IPS-18a (cell line): ENCODE data around the gene PRSS33.

Experiments used
- H3K27ac ChIP-seq: one replicate; pipeline ENCODE4 v1.5.1; 2013; ENCODE audit warnings: low read length
- H3K27me3 ChIP-seq: one replicate; pipeline ENCODE4 v1.6.1; 2013; ENCODE audit warnings: mild to moderate bottlenecking, low read length; ENCODE audit not compliant: control insufficient read depth, insufficient read depth
- H3K36me3 ChIP-seq: one replicate; pipeline ENCODE4 v1.6.1; 2013; ENCODE audit warnings: low read depth, low read length; ENCODE audit not compliant: control insufficient read depth
- H3K4me1 ChIP-seq: one replicate; pipeline ENCODE4 v1.6.1; 2013; ENCODE audit warnings: low read depth, low read length; ENCODE audit not compliant: control insufficient read depth
- H3K4me3 ChIP-seq: one replicate; pipeline ENCODE4 v1.5.1; 2013; ENCODE audit warnings: low read length
- H3K9ac ChIP-seq: one replicate; pipeline ENCODE4 v1.6.1; 2013; ENCODE audit warnings: mild to moderate bottlenecking, low read length, moderate library complexity
- H3K9me3 ChIP-seq: one replicate; pipeline ENCODE4 v1.6.1; 2013; ENCODE audit warnings: low read depth, low read length; ENCODE audit not compliant: control insufficient read depth

Gene PRSS33

DNA sequence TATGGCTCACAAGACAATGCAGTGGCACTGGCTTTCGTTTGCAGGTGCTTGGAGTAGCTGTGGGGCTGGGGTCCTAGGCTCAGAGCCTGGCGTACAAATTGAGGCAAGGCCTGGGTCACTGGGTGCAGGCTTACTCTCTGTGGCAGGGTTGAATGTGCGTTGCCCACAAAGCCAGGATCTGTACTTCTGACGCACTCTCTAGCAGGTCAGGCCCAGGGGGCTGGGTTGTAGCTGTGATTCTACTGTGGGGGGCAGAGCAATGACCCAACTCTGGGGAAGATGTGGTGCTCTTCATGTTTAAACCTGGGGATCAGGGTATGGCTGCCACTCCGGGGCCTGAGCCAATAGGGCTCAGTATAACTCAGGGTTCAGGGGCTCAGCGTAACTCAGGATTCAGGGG is 23.3 kb upstream of the PRSS33 start:
- H3K27me3 ChIP-seq: no peaks in the 10 kb centered on the region
- no peak overlapping the region for H3K27ac ChIP-seq
- H3K4me1 ChIP-seq: no peaks in the 10 kb centered on the region
- no peaks in the 10 kb centered on the region for H3K9me3 ChIP-seq
- H3K36me3 ChIP-seq: no peaks in the 10 kb centered on the region
- H3K9ac ChIP-seq: no peak overlapping the region
- H3K4me3 ChIP-seq: no peak overlapping the region

DNA sequence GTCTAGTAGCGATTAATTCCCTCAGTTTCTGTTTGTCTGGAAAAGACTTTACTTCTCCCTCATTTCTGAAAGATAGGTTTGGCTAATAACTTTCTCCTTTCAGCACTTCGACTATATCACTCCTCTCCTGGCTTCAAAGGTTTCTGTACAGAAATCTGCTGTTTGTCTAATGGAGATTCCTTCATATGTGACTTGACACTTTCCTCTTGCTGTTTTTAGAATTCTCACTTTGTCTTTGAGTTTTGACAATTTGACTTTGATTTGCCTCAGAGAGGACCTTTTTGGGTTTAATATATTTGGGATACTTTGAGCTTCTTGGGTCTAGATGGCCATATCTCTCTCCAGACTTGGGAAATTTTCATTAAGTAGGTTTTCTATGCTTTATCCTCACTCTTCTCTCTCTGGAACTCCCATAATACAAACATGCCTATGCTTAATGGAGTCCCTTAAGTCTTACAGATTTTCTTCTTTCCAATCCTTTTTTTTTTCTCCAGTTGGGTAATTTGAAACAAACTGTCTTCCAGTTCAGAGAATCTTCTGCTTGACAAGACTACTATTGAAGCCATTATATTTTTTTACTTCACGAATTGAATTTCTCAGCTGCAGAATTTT is 21.9 kb upstream of the PRSS33 start:
- Histone ChIP-seq H3K27me3 (no peaks in the 10 kb centered on the region), H3K4me1 (no peaks in the 10 kb centered on the region), H3K4me3 (no peak overlapping the region), H3K9ac (no peak overlapping the region), H3K27ac (no peak overlapping the region), H3K9me3 (peaks cover 2% of the 10 kb centered on the region), H3K36me3 (no peaks in the 10 kb centered on the region)

DNA sequence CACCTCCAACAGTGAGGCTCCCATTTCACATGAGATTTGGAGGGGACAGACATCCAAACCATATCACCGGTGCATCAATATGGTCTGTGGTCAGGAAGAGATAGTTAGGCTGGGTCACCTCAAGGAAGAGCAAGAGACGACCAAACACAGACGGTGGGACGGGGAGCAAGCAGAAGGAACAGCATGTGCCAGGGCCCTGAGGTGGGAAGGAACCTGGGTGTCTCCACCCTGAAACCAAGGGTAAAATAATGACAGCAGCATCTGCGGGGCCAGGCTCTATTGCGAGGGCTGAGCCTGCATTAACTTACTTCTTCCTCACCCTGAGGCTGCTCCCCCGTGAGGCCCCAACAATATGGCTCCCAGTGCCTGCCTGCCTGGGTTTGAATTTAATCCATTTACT is 20.8 kb upstream of the PRSS33 start:
- H3K9me3 ChIP-seq: peaks cover 3% of the 10 kb centered on the region
- H3K4me1 ChIP-seq: no peaks in the 10 kb centered on the region
- H3K9ac ChIP-seq: no peak overlapping the region
- H3K27me3 ChIP-seq: no peaks in the 10 kb centered on the region
- no peak overlapping the region for H3K27ac ChIP-seq
- no peaks in the 10 kb centered on the region for H3K36me3 ChIP-seq
- no peak overlapping the region for H3K4me3 ChIP-seq

DNA sequence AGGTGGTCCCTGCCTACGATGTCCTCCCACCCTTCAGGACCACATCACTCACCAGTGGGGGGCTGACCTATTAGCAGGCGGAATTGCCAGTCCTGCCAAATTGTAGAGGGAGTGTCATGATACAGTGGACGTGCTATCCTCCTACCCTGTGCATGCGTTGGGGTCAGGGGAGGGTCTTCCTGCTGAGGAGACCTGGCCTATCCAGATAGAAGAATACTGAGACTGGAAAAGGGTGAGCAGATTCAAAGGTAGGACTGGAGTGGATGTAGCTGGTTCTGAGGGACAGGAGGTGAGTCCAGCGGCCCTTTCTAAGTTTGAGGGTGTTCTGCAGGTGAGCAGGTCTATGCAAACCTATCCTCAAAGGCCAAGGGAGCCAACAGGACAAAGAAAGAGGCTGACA is 18.9 kb upstream of the PRSS33 start:
- Histone ChIP-seq H3K9me3 (peaks cover 3% of the 10 kb centered on the region), H3K27ac (no peak overlapping the region), H3K9ac (no peak overlapping the region), H3K4me1 (no peaks in the 10 kb centered on the region), H3K27me3 (no peaks in the 10 kb centered on the region), H3K4me3 (no peak overlapping the region), H3K36me3 (no peaks in the 10 kb centered on the region)

DNA sequence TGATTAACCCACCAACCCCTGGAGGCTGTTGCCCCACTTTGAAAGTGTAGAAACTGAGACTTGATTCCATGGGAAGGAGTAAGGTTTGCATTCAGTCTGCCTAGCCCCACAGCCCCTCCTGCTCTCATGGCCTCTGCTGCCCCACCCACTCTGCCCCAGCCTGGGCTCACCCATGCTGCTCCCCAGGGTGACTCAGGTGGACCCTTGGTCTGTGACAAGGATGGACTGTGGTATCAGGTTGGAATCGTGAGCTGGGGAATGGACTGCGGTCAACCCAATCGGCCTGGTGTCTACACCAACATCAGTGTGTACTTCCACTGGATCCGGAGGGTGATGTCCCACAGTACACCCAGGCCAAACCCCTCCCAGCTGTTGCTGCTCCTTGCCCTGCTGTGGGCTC is 17.4 kb upstream of the PRSS33 start:
- Histone ChIP-seq H3K27ac (no peak overlapping the region), H3K4me1 (no peaks in the 10 kb centered on the region), H3K36me3 (no peaks in the 10 kb centered on the region), H3K9ac (no peak overlapping the region), H3K4me3 (no peak overlapping the region), H3K9me3 (peaks cover 3% of the 10 kb centered on the region), H3K27me3 (no peaks in the 10 kb centered on the region)

DNA sequence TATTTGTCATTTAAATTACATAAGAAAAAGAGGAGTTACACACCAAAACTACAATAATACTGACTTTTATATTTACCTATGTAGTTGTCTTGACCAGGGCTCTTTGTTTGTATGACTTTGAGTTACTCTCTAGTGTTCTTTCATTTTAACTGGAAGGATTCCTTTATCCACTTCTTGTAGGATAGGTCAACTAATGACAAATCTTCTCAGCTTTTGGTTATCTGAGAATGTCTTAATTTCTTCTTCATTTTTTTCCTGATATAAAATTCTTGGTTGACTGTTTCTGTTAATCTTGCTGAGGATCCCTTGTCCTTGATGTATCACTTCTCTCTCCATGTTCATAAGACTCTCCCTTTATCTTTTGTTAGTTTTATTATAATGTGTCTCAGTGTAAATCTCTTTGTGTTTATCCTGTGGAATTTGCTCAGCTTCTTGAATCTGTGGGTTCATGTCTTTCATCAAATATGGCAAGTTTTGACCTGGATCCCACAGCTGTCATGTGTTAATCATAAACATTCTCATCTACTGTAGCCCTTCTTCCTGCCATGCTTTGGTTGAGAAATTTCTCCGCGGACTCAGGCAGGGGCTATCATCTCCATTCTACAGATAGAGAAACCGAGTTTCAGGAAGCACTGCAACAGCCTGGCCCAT is 16.3 kb upstream of the PRSS33 start:
- H3K4me1 ChIP-seq: no peaks in the 10 kb centered on the region
- peaks cover 3% of the 10 kb centered on the region for H3K9me3 ChIP-seq
- H3K27me3 ChIP-seq: no peaks in the 10 kb centered on the region
- no peak overlapping the region for H3K4me3 ChIP-seq
- H3K27ac ChIP-seq: no peak overlapping the region
- no peak overlapping the region for H3K9ac ChIP-seq
- H3K36me3 ChIP-seq: no peaks in the 10 kb centered on the region

DNA sequence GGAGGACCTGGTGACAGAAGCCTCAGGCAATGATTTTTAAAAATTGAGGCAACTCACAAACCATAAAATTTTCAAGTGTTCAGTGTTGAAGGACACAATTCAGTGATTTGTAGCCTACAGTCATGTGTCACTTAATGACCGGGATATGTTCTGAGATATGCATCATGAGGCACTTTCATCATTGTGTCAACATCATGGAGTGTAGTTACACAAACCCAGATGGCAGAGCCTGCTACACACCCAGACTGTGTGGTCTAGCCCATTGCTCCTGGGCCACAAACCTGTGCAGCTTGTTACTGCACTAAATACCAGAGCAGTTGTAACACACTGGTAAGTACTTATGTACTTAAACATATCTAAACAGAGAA is 12.5 kb upstream of the PRSS33 start:
- Histone ChIP-seq H3K36me3 (no peaks in the 10 kb centered on the region), H3K27me3 (no peaks in the 10 kb centered on the region), H3K4me1 (no peaks in the 10 kb centered on the region), H3K4me3 (no peak overlapping the region), H3K9ac (no peak overlapping the region), H3K9me3 (peaks cover 3% of the 10 kb centered on the region), H3K27ac (no peak overlapping the region)

DNA sequence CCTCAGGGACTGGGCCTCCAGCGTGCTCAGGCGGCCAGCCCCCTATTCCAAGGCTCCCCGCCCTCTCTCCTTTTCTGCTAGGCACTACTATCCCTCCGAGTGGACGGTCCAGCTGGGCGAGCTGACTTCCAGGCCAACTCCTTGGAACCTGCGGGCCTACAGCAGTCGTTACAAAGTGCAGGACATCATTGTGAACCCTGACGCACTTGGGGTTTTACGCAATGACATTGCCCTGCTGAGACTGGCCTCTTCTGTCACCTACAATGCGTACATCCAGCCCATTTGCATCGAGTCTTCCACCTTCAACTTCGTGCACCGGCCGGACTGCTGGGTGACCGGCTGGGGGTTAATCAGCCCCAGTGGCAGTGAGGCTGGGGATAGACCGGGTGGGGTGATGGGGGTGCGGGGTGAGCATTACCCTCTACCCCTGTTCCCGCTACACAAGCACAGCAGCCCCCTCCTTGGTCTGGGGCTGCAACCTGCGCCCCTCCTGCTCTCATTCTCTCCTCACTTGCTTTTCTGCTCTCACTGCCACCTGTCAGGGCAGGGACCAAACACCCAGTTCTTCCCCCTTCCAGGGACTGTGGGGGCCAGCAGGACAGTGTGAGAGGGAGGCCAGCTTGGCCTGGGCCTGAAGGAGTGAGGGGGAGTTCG is 12.0 kb upstream of the PRSS33 start:
- H3K4me1 ChIP-seq: no peaks in the 10 kb centered on the region
- H3K36me3 ChIP-seq: no peaks in the 10 kb centered on the region
- H3K27ac ChIP-seq: no peak overlapping the region
- H3K27me3 ChIP-seq: no peaks in the 10 kb centered on the region
- no peak overlapping the region for H3K9ac ChIP-seq
- peaks cover 2% of the 10 kb centered on the region for H3K9me3 ChIP-seq
- no peak overlapping the region for H3K4me3 ChIP-seq

DNA sequence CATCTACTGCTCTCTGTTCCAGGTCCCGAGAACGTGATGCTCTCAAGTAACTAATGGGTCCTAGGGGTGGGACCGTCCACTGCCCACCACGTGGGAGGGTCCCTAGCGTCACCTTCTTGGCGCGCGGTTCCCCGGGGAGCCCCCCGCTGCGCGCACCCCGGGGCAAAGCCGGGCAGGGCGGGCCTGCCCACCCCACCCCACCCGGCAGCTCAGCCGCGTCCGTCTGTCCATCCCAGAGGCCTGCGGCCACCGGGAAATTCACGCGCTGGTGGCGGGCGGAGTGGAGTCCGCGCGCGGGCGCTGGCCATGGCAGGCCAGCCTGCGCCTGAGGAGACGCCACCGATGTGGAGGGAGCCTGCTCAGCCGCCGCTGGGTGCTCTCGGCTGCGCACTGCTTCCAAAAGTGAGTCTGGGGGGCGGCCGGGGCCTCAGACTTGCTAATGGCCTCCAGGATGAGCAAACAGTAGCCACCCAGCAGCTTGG is 11.4 kb upstream of the PRSS33 start:
- no peaks in the 10 kb centered on the region for H3K27me3 ChIP-seq
- H3K36me3 ChIP-seq: no peaks in the 10 kb centered on the region
- H3K9me3 ChIP-seq: no peaks in the 10 kb centered on the region
- no peaks in the 10 kb centered on the region for H3K4me1 ChIP-seq
- no peak overlapping the region for H3K27ac ChIP-seq
- H3K9ac ChIP-seq: no peak overlapping the region
- no peak overlapping the region for H3K4me3 ChIP-seq

DNA sequence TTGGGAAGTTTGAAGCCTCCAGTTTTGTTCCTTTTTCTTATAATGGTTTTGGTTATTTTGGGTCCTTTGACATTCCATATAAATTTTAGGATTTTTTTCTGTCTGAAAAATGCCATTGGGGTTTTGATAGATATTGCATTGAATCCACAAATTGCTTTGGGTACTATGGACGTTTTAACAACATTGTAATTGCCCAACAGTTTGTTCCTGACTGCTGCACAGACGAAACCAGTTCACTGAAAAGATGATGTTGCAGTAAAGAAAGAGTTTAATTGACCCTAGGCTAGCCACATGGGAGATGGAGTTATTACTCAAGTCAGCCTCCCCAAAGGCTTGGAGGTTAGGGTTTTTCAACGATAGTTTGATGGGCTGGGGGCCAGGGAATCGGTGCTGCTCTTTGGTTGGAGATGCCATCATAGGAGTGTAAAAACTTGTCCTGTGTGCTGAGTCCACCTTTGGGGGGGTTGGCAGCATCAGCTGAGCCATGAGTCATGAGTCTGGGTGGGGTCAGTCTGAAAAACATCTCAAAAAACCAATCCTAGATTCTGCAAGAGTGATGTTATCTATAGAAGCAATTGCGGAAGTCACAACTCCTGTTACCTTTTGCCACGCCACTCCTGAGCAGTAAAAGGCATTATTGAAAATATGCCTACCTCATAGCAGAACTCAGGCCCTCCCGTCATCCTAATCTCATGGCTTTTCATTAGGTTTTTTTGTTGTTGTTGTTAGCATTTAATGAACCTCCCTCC is 8.2 kb upstream of the PRSS33 start:
- Histone ChIP-seq H3K4me3 (no peak overlapping the region), H3K4me1 (no peaks in the 10 kb centered on the region), H3K27ac (no peak overlapping the region), H3K9ac (no peak overlapping the region), H3K36me3 (no peaks in the 10 kb centered on the region), H3K9me3 (no peaks in the 10 kb centered on the region), H3K27me3 (no peaks in the 10 kb centered on the region)

DNA sequence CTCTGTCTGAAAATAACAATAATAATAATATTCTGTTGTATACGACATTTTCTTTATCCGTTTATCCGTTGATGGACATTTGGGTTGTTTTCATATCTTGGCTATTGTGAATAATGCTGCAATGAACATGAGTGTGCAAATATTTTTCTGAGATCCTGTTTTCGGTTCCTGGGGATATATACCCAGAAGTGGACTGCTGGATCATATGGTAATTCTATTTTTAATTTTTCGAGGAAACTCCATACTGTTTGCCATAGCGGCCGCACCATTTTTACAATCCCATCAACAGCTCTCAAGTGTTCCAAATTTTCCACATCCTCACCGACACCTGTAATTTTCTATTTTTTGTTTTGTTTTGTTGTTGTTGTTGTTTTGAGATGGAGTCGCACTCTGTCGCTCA is 5.6 kb upstream of the PRSS33 start:
- Histone ChIP-seq H3K36me3 (no peaks in the 10 kb centered on the region), H3K9ac (no peak overlapping the region), H3K4me1 (no peaks in the 10 kb centered on the region), H3K4me3 (no peak overlapping the region), H3K27ac (no peak overlapping the region), H3K27me3 (no peaks in the 10 kb centered on the region), H3K9me3 (no peaks in the 10 kb centered on the region)
